ENCODE data around the gene DCANP1.

DNA sequence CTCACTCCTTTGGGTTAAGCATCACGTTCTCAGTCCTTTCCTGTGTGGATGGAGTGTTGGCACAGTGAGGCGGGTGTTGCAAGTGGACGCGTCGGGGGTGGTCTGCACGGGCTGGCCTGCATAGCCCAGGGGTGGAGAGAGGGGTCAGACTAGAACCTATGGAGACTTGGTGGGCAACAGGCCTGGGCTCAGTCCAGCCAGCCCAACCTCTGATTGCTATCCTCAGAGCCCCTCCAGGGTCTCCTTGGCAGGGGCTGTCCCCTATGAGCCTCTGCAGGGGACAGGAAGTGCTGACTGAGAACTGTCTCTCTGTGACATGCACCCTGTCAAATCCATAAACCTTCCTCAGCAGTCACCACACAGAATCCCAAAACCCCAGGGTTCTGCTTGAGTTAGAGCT lies 2.3 kb downstream of the DCANP1 start:
- TF ChIP-seq TAF1 (IDR thresholded peaks at IDR 0.05; ENCODE audit: borderline replicate concordance, insufficient read depth, low read length), result no peak
- no peak for TF ChIP-seq POLR2AphosphoS5 (IDR thresholded peaks at IDR 0.05; ENCODE audit: low read depth, low read length)
- TF ChIP-seq, protein P1, sequence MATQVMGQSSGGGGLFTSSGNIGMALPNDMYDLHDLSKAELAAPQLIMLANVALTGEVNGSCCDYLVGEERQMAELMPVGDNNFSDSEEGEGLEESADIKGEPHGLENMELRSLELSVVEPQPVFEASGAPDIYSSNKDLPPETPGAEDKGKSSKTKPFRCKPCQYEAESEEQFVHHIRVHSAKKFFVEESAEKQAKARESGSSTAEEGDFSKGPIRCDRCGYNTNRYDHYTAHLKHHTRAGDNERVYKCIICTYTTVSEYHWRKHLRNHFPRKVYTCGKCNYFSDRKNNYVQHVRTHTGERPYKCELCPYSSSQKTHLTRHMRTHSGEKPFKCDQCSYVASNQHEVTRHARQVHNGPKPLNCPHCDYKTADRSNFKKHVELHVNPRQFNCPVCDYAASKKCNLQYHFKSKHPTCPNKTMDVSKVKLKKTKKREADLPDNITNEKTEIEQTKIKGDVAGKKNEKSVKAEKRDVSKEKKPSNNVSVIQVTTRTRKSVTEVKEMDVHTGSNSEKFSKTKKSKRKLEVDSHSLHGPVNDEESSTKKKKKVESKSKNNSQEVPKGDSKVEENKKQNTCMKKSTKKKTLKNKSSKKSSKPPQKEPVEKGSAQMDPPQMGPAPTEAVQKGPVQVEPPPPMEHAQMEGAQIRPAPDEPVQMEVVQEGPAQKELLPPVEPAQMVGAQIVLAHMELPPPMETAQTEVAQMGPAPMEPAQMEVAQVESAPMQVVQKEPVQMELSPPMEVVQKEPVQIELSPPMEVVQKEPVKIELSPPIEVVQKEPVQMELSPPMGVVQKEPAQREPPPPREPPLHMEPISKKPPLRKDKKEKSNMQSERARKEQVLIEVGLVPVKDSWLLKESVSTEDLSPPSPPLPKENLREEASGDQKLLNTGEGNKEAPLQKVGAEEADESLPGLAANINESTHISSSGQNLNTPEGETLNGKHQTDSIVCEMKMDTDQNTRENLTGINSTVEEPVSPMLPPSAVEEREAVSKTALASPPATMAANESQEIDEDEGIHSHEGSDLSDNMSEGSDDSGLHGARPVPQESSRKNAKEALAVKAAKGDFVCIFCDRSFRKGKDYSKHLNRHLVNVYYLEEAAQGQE (IDR thresholded peaks at IDR 0.05; ENCODE audit: insufficient read depth in 1 of 2, low read depth in 2 of 2, low read length in 2 of 2), result no peak
- no peak for TF ChIP-seq SIN3A (IDR thresholded peaks at IDR 0.05; ENCODE audit: borderline replicate concordance, insufficient read depth, low read length)

All from PFSK-1 (cell line).